HL-60/S4 treated with retinoic acid at 250 ng/mL for 4 days and 3 days (cell line): ENCODE results near the gene DPYD.

Experiments used
- in situ Hi-C: fragments of 300-500 bp; cut with MboI; formaldehyde crosslinking; loops from 2 replicates; pipeline ENCODE4 v1.7.0; 2022; ENCODE audit warnings: low sequenced_read_pairs

DPYD gene

GRCh38 chr1:97314685-97315084 is 606.1 kb downstream of the DPYD start:
- in situ Hi-C loops, result no loop called here

GRCh38 chr1:97308131-97308530 is 612.7 kb downstream of the DPYD start:
- in situ Hi-C loops, result no loop called here

- in situ Hi-C loops, result no loop called here
These were observed 613.3 kb downstream of the DPYD start for GRCh38 chr1:97307568-97307967.

- in situ Hi-C loops, result no loop called here
These were observed 613.7 kb downstream of the DPYD start for GRCh38 chr1:97307151-97307550.

- in situ Hi-C loops, result no loop called here
These were observed 614.3 kb downstream of the DPYD start for GRCh38 chr1:97306504-97306903.

GRCh38 chr1:97304366-97304765 is 616.5 kb downstream of the DPYD start:
- in situ Hi-C loops, result no loop called here

GRCh38 chr1:97298966-97299365 is 621.9 kb downstream of the DPYD start:
- in situ Hi-C loops, result no loop called here

GRCh38 chr1:97297611-97298010 is 623.2 kb downstream of the DPYD start:
- in situ Hi-C loops, result no loop called here

- in situ Hi-C loops, result no loop called here
These were observed 638.9 kb downstream of the DPYD start for GRCh38 chr1:97281962-97282361.

GRCh38 chr1:97277891-97278654 is 642.8 kb downstream of the DPYD start:
- in situ Hi-C loops, result no loop called here

GRCh38 chr1:97271916-97272788 is 648.7 kb downstream of the DPYD start:
- in situ Hi-C loops, result no loop called here

- in situ Hi-C loops, result no loop called here
These were observed 650.1 kb downstream of the DPYD start for GRCh38 chr1:97270508-97271307.

GRCh38 chr1:97265630-97266029 is 655.2 kb downstream of the DPYD start:
- in situ Hi-C loops, result no loop called here

GRCh38 chr1:97262842-97263241 is 658.0 kb downstream of the DPYD start:
- in situ Hi-C loops, result no loop called here

GRCh38 chr1:97258597-97258996 is 662.2 kb downstream of the DPYD start:
- in situ Hi-C loops, result no loop called here

- in situ Hi-C loops, result no loop called here
These were observed 665.9 kb downstream of the DPYD start for GRCh38 chr1:97254731-97255463.

GRCh38 chr1:97252925-97253324 is 667.9 kb downstream of the DPYD start:
- in situ Hi-C loops, result no loop called here

- in situ Hi-C loops, result no loop called here
These were observed 668.8 kb downstream of the DPYD start for GRCh38 chr1:97252076-97252475.

- in situ Hi-C loops, result no loop called here
These were observed 673.6 kb downstream of the DPYD start for GRCh38 chr1:97247196-97247595.

GRCh38 chr1:97245682-97246081 is 675.2 kb downstream of the DPYD start:
- in situ Hi-C loops, result no loop called here

- in situ Hi-C loops, result no loop called here
These were observed 675.8 kb downstream of the DPYD start for GRCh38 chr1:97245026-97245425.
